ENCODE data around the gene TRAPPC2L. TPM values are rescaled to one million over a fixed set of nuclear protein-coding genes. Genes with fewer than 3 reads are reported as not detected.

TRAPPC2L gene
- total RNA-seq, 1 experiment from 2014 or later: 82.0 TPM

DNA sequence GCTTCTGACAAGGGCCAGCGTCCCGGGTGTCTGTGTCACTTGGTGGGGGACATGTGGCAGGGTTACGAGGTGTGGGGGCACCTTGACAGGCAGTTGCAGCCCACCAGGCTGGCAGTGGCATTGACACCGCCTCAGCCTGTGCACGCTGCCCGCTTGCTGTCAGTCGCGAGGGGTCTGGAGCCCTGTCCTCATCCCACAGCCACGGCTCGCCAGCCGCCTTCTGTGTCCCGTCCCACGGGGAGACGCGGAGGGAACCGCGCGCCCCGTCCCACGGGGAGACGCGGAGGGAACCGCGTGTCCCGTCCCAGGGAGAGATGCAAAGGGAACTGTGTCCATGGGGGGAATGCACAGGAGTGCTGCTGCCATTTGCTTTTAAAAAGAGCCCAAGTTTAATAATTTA is 6.0 kb downstream of the TRAPPC2L start (continued):
- TF ChIP-seq, protein P1, sequence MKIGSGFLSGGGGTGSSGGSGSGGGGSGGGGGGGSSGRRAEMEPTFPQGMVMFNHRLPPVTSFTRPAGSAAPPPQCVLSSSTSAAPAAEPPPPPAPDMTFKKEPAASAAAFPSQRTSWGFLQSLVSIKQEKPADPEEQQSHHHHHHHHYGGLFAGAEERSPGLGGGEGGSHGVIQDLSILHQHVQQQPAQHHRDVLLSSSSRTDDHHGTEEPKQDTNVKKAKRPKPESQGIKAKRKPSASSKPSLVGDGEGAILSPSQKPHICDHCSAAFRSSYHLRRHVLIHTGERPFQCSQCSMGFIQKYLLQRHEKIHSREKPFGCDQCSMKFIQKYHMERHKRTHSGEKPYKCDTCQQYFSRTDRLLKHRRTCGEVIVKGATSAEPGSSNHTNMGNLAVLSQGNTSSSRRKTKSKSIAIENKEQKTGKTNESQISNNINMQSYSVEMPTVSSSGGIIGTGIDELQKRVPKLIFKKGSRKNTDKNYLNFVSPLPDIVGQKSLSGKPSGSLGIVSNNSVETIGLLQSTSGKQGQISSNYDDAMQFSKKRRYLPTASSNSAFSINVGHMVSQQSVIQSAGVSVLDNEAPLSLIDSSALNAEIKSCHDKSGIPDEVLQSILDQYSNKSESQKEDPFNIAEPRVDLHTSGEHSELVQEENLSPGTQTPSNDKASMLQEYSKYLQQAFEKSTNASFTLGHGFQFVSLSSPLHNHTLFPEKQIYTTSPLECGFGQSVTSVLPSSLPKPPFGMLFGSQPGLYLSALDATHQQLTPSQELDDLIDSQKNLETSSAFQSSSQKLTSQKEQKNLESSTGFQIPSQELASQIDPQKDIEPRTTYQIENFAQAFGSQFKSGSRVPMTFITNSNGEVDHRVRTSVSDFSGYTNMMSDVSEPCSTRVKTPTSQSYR (CRISPR knock-in tag; IDR thresholded peaks at IDR 0.05): no peak
- TF ChIP-seq, protein P2, sequence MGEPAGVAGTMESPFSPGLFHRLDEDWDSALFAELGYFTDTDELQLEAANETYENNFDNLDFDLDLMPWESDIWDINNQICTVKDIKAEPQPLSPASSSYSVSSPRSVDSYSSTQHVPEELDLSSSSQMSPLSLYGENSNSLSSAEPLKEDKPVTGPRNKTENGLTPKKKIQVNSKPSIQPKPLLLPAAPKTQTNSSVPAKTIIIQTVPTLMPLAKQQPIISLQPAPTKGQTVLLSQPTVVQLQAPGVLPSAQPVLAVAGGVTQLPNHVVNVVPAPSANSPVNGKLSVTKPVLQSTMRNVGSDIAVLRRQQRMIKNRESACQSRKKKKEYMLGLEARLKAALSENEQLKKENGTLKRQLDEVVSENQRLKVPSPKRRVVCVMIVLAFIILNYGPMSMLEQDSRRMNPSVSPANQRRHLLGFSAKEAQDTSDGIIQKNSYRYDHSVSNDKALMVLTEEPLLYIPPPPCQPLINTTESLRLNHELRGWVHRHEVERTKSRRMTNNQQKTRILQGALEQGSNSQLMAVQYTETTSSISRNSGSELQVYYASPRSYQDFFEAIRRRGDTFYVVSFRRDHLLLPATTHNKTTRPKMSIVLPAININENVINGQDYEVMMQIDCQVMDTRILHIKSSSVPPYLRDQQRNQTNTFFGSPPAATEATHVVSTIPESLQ (CRISPR knock-in tag; IDR thresholded peaks at IDR 0.05): no peak

DNA sequence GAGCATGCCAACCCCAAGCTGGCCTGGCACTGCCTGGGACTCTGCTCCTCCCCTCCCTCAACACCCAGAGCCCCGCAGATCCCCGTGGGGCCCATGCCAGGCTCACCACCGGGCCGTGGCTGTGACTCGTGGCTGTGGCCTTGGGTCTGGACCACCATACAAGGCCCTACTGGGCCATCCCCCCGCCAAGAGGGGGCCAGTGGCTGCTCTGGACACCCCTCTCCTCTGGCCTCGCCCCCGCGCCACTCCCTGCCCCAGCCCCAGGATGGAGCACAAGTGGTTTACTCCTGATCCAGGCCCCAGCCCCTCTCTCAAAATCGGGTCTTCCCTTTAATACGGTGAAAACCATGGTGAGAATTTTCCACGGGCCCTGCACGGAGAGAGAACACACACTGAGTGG is 6.5 kb downstream of the TRAPPC2L start:
- TF ChIP-seq ZNF121 (CRISPR knock-in tag; IDR thresholded peaks at IDR 0.05) (no peak), TEAD1 (CRISPR knock-in tag; IDR thresholded peaks at IDR 0.05) (no peak), GABPB1 (CRISPR knock-in tag; IDR thresholded peaks at IDR 0.05) (no peak), MXD4 (CRISPR knock-in tag; IDR thresholded peaks at IDR 0.05; ENCODE audit: borderline replicate concordance) (no peak), ZNF671 (CRISPR knock-in tag; IDR thresholded peaks at IDR 0.05) (no peak), ZNF396 (CRISPR knock-in tag; IDR thresholded peaks at IDR 0.05; ENCODE audit: borderline replicate concordance) (no peak), NR3C1 (CRISPR knock-in tag; conservative IDR thresholded peaks at IDR 0.05; ENCODE audit: low read depth) (no peak), ZNF219 (CRISPR knock-in tag; IDR thresholded peaks at IDR 0.05; ENCODE audit: borderline replicate concordance) (no peak), JUN (CRISPR knock-in tag; IDR thresholded peaks at IDR 0.05) (no peak), GTF2I (CRISPR knock-in tag; conservative IDR thresholded peaks at IDR 0.05) (no peak), MYBL2 (CRISPR knock-in tag; IDR thresholded peaks at IDR 0.05) (no peak)
- TF ChIP-seq, protein P2 (CRISPR knock-in tag; IDR thresholded peaks at IDR 0.05): no peak
- TF ChIP-seq, protein P3, sequence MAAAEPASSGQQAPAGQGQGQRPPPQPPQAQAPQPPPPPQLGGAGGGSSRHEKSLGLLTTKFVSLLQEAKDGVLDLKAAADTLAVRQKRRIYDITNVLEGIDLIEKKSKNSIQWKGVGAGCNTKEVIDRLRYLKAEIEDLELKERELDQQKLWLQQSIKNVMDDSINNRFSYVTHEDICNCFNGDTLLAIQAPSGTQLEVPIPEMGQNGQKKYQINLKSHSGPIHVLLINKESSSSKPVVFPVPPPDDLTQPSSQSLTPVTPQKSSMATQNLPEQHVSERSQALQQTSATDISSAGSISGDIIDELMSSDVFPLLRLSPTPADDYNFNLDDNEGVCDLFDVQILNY (CRISPR knock-in tag; IDR thresholded peaks at IDR 0.05): no peak
- TF ChIP-seq, protein P4, sequence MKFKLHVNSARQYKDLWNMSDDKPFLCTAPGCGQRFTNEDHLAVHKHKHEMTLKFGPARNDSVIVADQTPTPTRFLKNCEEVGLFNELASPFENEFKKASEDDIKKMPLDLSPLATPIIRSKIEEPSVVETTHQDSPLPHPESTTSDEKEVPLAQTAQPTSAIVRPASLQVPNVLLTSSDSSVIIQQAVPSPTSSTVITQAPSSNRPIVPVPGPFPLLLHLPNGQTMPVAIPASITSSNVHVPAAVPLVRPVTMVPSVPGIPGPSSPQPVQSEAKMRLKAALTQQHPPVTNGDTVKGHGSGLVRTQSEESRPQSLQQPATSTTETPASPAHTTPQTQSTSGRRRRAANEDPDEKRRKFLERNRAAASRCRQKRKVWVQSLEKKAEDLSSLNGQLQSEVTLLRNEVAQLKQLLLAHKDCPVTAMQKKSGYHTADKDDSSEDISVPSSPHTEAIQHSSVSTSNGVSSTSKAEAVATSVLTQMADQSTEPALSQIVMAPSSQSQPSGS (CRISPR knock-in tag; IDR thresholded peaks at IDR 0.05; ENCODE audit: borderline replicate concordance, low read depth): no peak
- TF ChIP-seq, protein P5, sequence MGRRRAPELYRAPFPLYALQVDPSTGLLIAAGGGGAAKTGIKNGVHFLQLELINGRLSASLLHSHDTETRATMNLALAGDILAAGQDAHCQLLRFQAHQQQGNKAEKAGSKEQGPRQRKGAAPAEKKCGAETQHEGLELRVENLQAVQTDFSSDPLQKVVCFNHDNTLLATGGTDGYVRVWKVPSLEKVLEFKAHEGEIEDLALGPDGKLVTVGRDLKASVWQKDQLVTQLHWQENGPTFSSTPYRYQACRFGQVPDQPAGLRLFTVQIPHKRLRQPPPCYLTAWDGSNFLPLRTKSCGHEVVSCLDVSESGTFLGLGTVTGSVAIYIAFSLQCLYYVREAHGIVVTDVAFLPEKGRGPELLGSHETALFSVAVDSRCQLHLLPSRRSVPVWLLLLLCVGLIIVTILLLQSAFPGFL (CRISPR knock-in tag; IDR thresholded peaks at IDR 0.05; ENCODE audit: borderline replicate concordance): no peak
- TF ChIP-seq, protein P6, sequence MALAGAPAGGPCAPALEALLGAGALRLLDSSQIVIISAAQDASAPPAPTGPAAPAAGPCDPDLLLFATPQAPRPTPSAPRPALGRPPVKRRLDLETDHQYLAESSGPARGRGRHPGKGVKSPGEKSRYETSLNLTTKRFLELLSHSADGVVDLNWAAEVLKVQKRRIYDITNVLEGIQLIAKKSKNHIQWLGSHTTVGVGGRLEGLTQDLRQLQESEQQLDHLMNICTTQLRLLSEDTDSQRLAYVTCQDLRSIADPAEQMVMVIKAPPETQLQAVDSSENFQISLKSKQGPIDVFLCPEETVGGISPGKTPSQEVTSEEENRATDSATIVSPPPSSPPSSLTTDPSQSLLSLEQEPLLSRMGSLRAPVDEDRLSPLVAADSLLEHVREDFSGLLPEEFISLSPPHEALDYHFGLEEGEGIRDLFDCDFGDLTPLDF (CRISPR knock-in tag; IDR thresholded peaks at IDR 0.05): no peak
- CTCF ChIA-PET: interaction anchor here (0.7 to 1.9 kb wide), 2 partner anchors 48 to 297 kb away, joined by 3 to 5 read pairs; no protein-coding TSS in a partner anchor
- no peaks in the 10 kb centered on the region for H3K9me3 Mint-ChIP-seq

More for the DNA sequence above, 6.5 kb downstream of the TRAPPC2L start:
- H3K4me3 Mint-ChIP-seq: no peak overlapping the region
- peaks cover under 1% of the 10 kb centered on the region; the same call in 1 of the 2 replicates for H3K4me1 Mint-ChIP-seq
- peaks cover 21% of the 10 kb centered on the region for H3K36me3 Mint-ChIP-seq
- POLR2A ChIA-PET: no interaction called here
- H3K27me3 Mint-ChIP-seq (ENCODE audit: low read depth): no peaks in the 10 kb centered on the region
- ATAC-seq (no peak), DNase-seq (ENCODE audit: low spot score) (no peak)
- no peak overlapping the region for H3K27ac Mint-ChIP-seq

All from WTC11 (cell line).